ENCODE data around the gene ACER1.

ACER1 gene

DNA sequence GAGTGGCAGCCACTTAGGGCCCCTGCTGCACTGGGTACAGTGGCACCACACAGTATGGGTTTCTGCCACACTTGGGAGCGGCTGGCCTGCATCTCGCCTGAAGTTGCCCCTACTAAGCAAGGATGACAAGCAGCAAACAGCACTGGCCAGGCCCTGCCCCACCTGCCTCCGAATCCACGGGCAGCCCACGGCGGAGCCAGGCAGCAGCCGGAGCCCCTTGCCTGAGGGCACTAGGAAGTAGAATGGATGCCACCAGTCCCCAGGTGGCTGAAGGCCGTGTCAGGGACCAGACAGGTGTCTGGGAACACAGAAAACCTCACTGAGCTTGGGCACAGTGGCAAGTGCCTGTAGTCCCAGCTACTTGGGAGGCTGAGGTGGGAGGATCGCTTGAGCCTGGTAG lies 73.0 kb downstream of the ACER1 start:
- Histone ChIP-seq H3K9me3 (ENCODE audit: insufficient read depth, low read depth, low read length) (no peaks in the 10 kb centered on the region), H3K4me3 (ENCODE audit: low read depth, low read length) (no peak overlapping the region), H3K23ac (ENCODE audit: low read length) (no peak overlapping the region), H3K18ac (ENCODE audit: low read length) (no peak overlapping the region), H2BK12ac (ENCODE audit: low read length) (no peak overlapping the region), H3K79me1 (ENCODE audit: low read length) (no peaks in the 10 kb centered on the region), H4K12ac (ENCODE audit: low read depth, low read length) (no peak overlapping the region), H3K27ac (ENCODE audit: low read depth, low read length) (no peak overlapping the region), H3K14ac (ENCODE audit: low read length) (no peak overlapping the region), H4K91ac (ENCODE audit: low read depth, low read length) (no peak overlapping the region), H3K9ac (ENCODE audit: low read length) (no peak overlapping the region), H2BK120ac (ENCODE audit: insufficient read depth, low read length, poor library complexity) (no peak overlapping the region), H2AFZ (ENCODE audit: insufficient read depth, low read length, poor library complexity) (no peak overlapping the region), H2AK5ac (ENCODE audit: low read length) (no peak overlapping the region), H3K36me3 (ENCODE audit: control insufficient read depth in 1 of 2, insufficient read depth in 2 of 2, low read length in 2 of 2) (peaks cover 45 to 51% of the 10 kb centered on the region in 2 experiments), H3K79me2 (ENCODE audit: control insufficient read depth, insufficient read depth, low read length, poor library complexity) (no peaks in the 10 kb centered on the region), H2BK5ac (ENCODE audit: low read depth, low read length, poor library complexity) (no peak overlapping the region), H3K27me3 (ENCODE audit: insufficient read depth, low read length) (no peaks in the 10 kb centered on the region), H4K8ac (ENCODE audit: low read depth, low read length) (no peak overlapping the region), H3K4ac (ENCODE audit: low read depth, low read length) (no peak overlapping the region), H3K4me1 (ENCODE audit: control insufficient read depth in 1 of 2, insufficient read depth in 2 of 2, low read length in 2 of 2) (peaks cover 0 to 4% of the 10 kb centered on the region in 2 experiments), H3K4me2 (ENCODE audit: low read length) (no peak overlapping the region)
- DNase-seq, result no peak
- WGBS (ENCODE audit: extremely low coverage, insufficient coverage, insufficient read length), result no CpG with 5 or more reads among the region's 9 CpGs

- H2AFZ ChIP-seq (ENCODE audit: insufficient read depth, low read length, poor library complexity), result no peak overlapping the region
- no peak overlapping the region for H3K4ac ChIP-seq (ENCODE audit: low read depth, low read length)
- DNase-seq, result no peak
- H2BK12ac ChIP-seq (ENCODE audit: low read length), result no peak overlapping the region
- no peaks in the 10 kb centered on the region for H3K79me1 ChIP-seq (ENCODE audit: low read length)
- no peaks in the 10 kb centered on the region for H3K79me2 ChIP-seq (ENCODE audit: control insufficient read depth, insufficient read depth, low read length, poor library complexity)
- H2BK120ac ChIP-seq (ENCODE audit: insufficient read depth, low read length, poor library complexity), result no peak overlapping the region
- no peak overlapping the region for H4K12ac ChIP-seq (ENCODE audit: low read depth, low read length)
- H3K4me2 ChIP-seq (ENCODE audit: low read length), result no peak overlapping the region
- H3K27me3 ChIP-seq (ENCODE audit: insufficient read depth, low read length), result no peaks in the 10 kb centered on the region
- H3K4me3 ChIP-seq (ENCODE audit: low read depth, low read length), result no peak overlapping the region
- H2AK5ac ChIP-seq (ENCODE audit: low read length), result no peak overlapping the region
- peak overlapping the region; percentile 37 for H3K18ac ChIP-seq (ENCODE audit: low read length)
- no peaks in the 10 kb centered on the region for H3K9me3 ChIP-seq (ENCODE audit: insufficient read depth, low read depth, low read length)
- no peak overlapping the region for H3K23ac ChIP-seq (ENCODE audit: low read length)
- no CpG with 5 or more reads among the region's 12 CpGs for WGBS (ENCODE audit: extremely low coverage, insufficient coverage, insufficient read length)
- H3K4me1 ChIP-seq (ENCODE audit: control insufficient read depth in 1 of 2, insufficient read depth in 2 of 2, low read length in 2 of 2), result peaks cover 0 to 2% of the 10 kb centered on the region in 2 experiments
- no peak overlapping the region for H4K8ac ChIP-seq (ENCODE audit: low read depth, low read length)
- H3K27ac ChIP-seq (ENCODE audit: low read depth, low read length), result no peak overlapping the region
- H2BK5ac ChIP-seq (ENCODE audit: low read depth, low read length, poor library complexity), result no peak overlapping the region
- H3K9ac ChIP-seq (ENCODE audit: low read length), result no peak overlapping the region
- H3K14ac ChIP-seq (ENCODE audit: low read length), result no peak overlapping the region
- H4K91ac ChIP-seq (ENCODE audit: low read depth, low read length), result no peak overlapping the region
- H3K36me3 ChIP-seq (ENCODE audit: control insufficient read depth in 1 of 2, insufficient read depth in 2 of 2, low read length in 2 of 2), result peaks cover 45 to 53% of the 10 kb centered on the region in 2 experiments
Measured at GRCh38 chr19:6259312-6259861, 74.0 kb downstream of the ACER1 start.

GRCh38 chr19:6258812-6259311 lies 74.5 kb downstream of the ACER1 start:
- Histone ChIP-seq H3K4me3 (ENCODE audit: low read depth, low read length) (no peak overlapping the region), H3K9me3 (ENCODE audit: insufficient read depth, low read depth, low read length) (no peaks in the 10 kb centered on the region), H4K8ac (ENCODE audit: low read depth, low read length) (no peak overlapping the region), H3K27ac (ENCODE audit: low read depth, low read length) (no peak overlapping the region), H2BK12ac (ENCODE audit: low read length) (no peak overlapping the region), H4K91ac (ENCODE audit: low read depth, low read length) (no peak overlapping the region), H2AK5ac (ENCODE audit: low read length) (no peak overlapping the region), H3K14ac (ENCODE audit: low read length) (no peak overlapping the region), H3K4me2 (ENCODE audit: low read length) (no peak overlapping the region), H2AFZ (ENCODE audit: insufficient read depth, low read length, poor library complexity) (no peak overlapping the region), H3K36me3 (ENCODE audit: control insufficient read depth in 1 of 2, insufficient read depth in 2 of 2, low read length in 2 of 2) (peaks cover 49 to 58% of the 10 kb centered on the region in 2 experiments), H3K79me1 (ENCODE audit: low read length) (no peaks in the 10 kb centered on the region), H4K12ac (ENCODE audit: low read depth, low read length) (no peak overlapping the region), H3K23ac (ENCODE audit: low read length) (no peak overlapping the region), H3K27me3 (ENCODE audit: insufficient read depth, low read length) (no peaks in the 10 kb centered on the region), H3K9ac (ENCODE audit: low read length) (no peak overlapping the region), H3K4ac (ENCODE audit: low read depth, low read length) (peak overlapping the region; percentile 25), H2BK120ac (ENCODE audit: insufficient read depth, low read length, poor library complexity) (no peak overlapping the region), H2BK5ac (ENCODE audit: low read depth, low read length, poor library complexity) (no peak overlapping the region), H3K18ac (ENCODE audit: low read length) (peak overlapping the region; percentile 37), H3K79me2 (ENCODE audit: control insufficient read depth, insufficient read depth, low read length, poor library complexity) (no peaks in the 10 kb centered on the region), H3K4me1 (ENCODE audit: control insufficient read depth in 1 of 2, insufficient read depth in 2 of 2, low read length in 2 of 2) (no peaks in the 10 kb centered on the region)
- DNase-seq, result no peak
- no CpG with 5 or more reads among the region's 15 CpGs for WGBS (ENCODE audit: extremely low coverage, insufficient coverage, insufficient read length)

Measured in trophoblast cell (in vitro differentiated cells and primary cell).